Activated naive CD4-positive, alpha-beta T cell treated with anti-CD3 and anti-CD28 coated beads, Interleukin-2, amount 50 U/mL, for 24 hours (primary cell): Measurements from ENCODE around the gene PRKG1.

Source experiments
- H3K27ac Mint-ChIP-seq: one replicate; pipeline ENCODE4 v1.8.0; 2021; ENCODE audit warnings: mild to moderate bottlenecking, mixed read lengths
- H3K27me3 Mint-ChIP-seq: one replicate; pipeline ENCODE4 v1.8.0; 2021; ENCODE audit warnings: mixed read lengths
- H3K36me3 Mint-ChIP-seq: one replicate; pipeline ENCODE4 v1.8.0; 2021; ENCODE audit warnings: mixed read lengths
- H3K4me1 Mint-ChIP-seq: one replicate; pipeline ENCODE4 v1.8.0; 2021; ENCODE audit warnings: mixed read lengths
- H3K4me3 Mint-ChIP-seq: one replicate; pipeline ENCODE4 v1.8.0; 2021; ENCODE audit warnings: mild to moderate bottlenecking, mixed read lengths
- H3K9me3 Mint-ChIP-seq: one replicate; pipeline ENCODE4 v1.8.0; 2021; ENCODE audit warnings: mixed read lengths

Gene PRKG1

DNA sequence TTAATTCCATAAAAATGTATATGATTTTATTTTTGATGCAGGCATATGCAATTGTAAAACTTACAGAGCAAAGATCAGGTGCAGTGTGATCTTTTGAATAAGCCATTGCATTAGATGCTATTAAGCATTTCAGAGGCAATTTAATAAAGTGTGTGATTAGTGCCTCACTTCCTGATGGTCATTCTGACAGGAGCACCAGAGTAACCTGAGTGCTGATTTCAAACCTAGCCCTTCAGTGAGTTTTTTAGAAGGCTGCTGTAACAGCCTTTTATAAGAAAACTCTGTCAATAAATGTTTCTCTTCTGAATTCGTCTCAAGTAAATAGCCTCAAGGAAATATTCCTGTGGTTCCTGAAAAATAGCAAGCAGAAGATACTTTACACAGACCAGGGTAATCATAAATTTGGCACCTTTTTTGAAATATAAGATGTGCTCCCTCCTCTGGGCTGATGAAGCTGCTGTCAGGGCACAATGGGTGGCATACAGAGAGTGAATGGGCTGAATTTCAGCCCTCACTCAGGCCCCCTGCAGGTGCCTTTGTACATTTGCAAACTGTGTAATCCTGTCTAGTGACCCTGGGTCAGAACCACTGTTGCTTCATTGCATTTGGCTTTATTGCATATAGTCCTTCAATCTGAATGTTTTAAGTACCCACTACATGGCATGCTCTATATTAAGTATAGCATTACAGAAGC, 818.8 kb downstream of the PRKG1 start:
- H3K27me3 Mint-ChIP-seq = peaks cover 1% of the 10 kb centered on the region
- no peaks in the 10 kb centered on the region for H3K4me1 Mint-ChIP-seq
- H3K4me3 Mint-ChIP-seq = no peak overlapping the region
- H3K36me3 Mint-ChIP-seq = no peaks in the 10 kb centered on the region
- no peaks in the 10 kb centered on the region for H3K9me3 Mint-ChIP-seq
- H3K27ac Mint-ChIP-seq = no peak overlapping the region

DNA sequence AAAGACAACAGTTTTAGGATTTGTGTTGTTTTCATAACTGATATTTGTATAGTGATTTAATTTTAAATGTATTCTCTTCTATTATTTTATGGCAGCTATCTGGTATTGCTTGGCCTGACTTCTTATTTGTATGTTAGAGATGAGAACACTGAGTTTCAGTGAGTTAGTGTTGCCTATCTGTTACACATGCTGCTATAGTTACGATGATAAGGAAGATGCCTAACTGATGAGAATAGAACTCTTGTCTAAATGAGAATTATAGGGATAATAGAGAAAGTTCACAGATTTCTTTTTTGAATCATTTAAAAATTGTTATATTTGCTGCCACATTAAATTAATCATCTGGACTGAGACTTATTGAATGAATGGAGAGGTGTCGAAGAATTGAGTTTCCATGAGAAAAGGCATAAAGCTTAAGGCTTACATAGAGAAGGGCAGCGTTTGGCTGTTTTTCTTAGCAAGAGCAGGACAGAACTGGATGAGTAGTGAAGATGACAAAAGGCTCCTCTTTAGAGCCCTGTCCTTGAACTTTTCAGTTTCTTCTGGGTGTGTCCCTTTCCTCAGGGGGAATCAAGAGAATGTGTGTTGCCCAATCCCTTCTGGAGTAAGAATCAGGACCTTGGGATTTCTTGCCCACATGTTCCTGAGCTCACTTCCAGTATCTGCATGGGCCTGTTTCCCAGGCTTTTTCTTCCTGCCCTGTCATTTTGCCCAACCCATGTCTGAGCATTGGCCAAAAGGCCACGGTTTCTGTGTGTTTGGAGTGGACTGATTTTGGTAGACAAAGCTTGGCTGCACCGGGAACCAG, 820.7 kb downstream of the PRKG1 start:
- Mint-ChIP-seq H3K27ac (no peak overlapping the region), H3K9me3 (no peaks in the 10 kb centered on the region), H3K27me3 (peaks cover 1% of the 10 kb centered on the region), H3K4me3 (no peak overlapping the region), H3K36me3 (no peaks in the 10 kb centered on the region), H3K4me1 (no peaks in the 10 kb centered on the region)

DNA sequence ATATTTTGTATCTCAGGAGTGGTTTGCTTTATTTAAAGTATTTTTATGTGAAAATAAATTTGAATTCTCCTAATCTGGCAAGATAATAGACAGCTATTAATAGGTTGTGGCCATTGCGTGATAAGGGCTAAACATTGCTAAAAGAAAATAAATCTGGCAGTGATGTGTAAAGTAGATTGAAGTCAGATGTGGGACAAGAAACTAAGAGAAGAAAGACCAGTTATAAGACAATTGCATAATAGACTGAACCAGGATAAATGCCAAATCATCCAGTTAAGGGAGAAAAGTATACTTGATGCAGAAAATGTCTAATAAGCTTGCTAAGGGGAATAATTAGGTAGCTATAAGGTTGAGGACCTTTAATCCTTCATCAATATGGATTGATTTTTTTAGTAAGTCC, 822.6 kb downstream of the PRKG1 start:
- no peaks in the 10 kb centered on the region for H3K36me3 Mint-ChIP-seq
- H3K4me1 Mint-ChIP-seq = no peaks in the 10 kb centered on the region
- no peaks in the 10 kb centered on the region for H3K9me3 Mint-ChIP-seq
- no peak overlapping the region for H3K27ac Mint-ChIP-seq
- H3K4me3 Mint-ChIP-seq = no peak overlapping the region
- H3K27me3 Mint-ChIP-seq = peaks cover 1% of the 10 kb centered on the region

DNA sequence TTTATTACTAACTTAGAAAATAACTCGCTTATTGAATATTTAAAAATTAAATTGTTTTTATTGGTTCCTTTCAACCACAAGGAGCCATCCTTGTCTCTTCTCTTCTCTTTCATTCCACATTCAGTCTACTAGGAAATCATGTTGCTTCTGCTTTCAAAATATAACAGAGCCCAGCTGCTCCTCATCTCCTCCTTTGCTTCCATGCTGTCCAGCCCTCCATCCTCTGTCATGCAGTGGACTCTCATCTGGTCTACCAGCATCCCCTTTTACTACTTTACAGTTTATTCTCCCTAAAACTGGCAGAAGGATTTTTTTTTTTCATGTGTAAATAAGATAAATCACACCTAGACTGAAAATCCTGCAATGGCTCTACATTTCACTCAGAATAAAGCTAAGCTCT, 823.3 kb downstream of the PRKG1 start:
- Mint-ChIP-seq H3K4me3 (no peak overlapping the region), H3K4me1 (no peaks in the 10 kb centered on the region), H3K36me3 (no peaks in the 10 kb centered on the region), H3K27me3 (peaks cover 1% of the 10 kb centered on the region), H3K27ac (no peak overlapping the region), H3K9me3 (no peaks in the 10 kb centered on the region)

GRCh38 chr10:51900180-51900579, 825.9 kb downstream of the PRKG1 start:
- no peaks in the 10 kb centered on the region for H3K4me1 Mint-ChIP-seq
- no peak overlapping the region for H3K27ac Mint-ChIP-seq
- H3K4me3 Mint-ChIP-seq = no peak overlapping the region
- no peaks in the 10 kb centered on the region for H3K36me3 Mint-ChIP-seq
- H3K27me3 Mint-ChIP-seq = no peaks in the 10 kb centered on the region
- no peaks in the 10 kb centered on the region for H3K9me3 Mint-ChIP-seq

- Mint-ChIP-seq H3K9me3 (no peaks in the 10 kb centered on the region), H3K27me3 (no peaks in the 10 kb centered on the region), H3K27ac (no peak overlapping the region), H3K4me1 (no peaks in the 10 kb centered on the region), H3K4me3 (no peak overlapping the region), H3K36me3 (no peaks in the 10 kb centered on the region)
Measured at GRCh38 chr10:51903675-51904074, 829.4 kb downstream of the PRKG1 start.

GRCh38 chr10:51905032-51905431, 830.7 kb downstream of the PRKG1 start:
- Mint-ChIP-seq H3K9me3 (no peaks in the 10 kb centered on the region), H3K27me3 (peaks cover 2% of the 10 kb centered on the region), H3K4me1 (no peaks in the 10 kb centered on the region)

DNA sequence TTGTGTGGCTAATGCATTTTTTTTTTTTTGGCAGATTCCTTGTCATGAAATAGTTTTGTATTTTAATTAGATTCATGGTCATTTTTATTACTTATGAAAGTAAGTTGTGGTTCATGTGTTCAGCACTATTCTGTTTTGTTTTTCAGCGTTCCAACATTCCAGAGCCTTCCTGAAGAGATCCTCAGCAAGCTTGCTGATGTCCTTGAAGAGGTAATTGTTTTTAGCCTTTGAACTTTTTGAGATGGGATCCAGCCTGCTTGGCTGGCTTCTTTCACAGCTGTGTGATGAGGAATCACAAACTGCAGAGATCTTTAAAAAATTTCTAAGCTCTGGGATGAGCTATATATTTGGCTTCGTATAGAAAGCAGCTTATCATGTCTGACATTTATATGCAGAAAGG, 833.1 kb downstream of the PRKG1 start:
- peaks cover 2% of the 10 kb centered on the region for H3K27me3 Mint-ChIP-seq
- H3K4me1 Mint-ChIP-seq = no peaks in the 10 kb centered on the region
- H3K27ac Mint-ChIP-seq = no peak overlapping the region
- no peaks in the 10 kb centered on the region for H3K36me3 Mint-ChIP-seq
- H3K9me3 Mint-ChIP-seq = no peaks in the 10 kb centered on the region
- no peak overlapping the region for H3K4me3 Mint-ChIP-seq

More at GRCh38 chr10:51905032-51905431, 830.7 kb downstream of the PRKG1 start:
- Mint-ChIP-seq H3K36me3 (no peaks in the 10 kb centered on the region), H3K27ac (no peak overlapping the region), H3K4me3 (no peak overlapping the region)

DNA sequence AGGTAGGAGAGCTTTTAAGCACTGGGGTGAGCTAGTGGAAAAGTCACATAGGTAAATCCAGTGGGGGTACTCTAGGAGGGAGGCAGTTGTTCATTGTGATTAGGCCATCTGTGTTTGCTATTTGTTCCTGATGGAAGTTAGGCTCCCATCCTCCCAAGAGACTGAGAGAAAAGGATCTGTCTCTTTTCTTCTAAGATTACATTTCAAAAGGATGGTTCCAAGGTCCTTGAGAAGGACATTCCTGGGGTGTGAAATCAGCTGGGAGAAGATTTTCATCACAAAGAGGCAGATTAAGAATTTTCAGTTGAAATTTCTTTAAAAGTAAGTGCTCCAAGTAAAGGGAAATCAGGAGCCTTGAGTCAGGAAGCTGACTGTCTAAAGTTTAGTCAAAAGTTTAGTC, 835.9 kb downstream of the PRKG1 start:
- no peak overlapping the region for H3K4me3 Mint-ChIP-seq
- H3K9me3 Mint-ChIP-seq = no peaks in the 10 kb centered on the region
- peaks cover 3% of the 10 kb centered on the region for H3K27me3 Mint-ChIP-seq
- no peaks in the 10 kb centered on the region for H3K36me3 Mint-ChIP-seq
- no peak overlapping the region for H3K27ac Mint-ChIP-seq
- no peaks in the 10 kb centered on the region for H3K4me1 Mint-ChIP-seq

GRCh38 chr10:51910596-51910995, 836.3 kb downstream of the PRKG1 start:
- H3K27me3 Mint-ChIP-seq = peaks cover 3% of the 10 kb centered on the region
- no peaks in the 10 kb centered on the region for H3K36me3 Mint-ChIP-seq
- no peaks in the 10 kb centered on the region for H3K4me1 Mint-ChIP-seq
- H3K27ac Mint-ChIP-seq = no peak overlapping the region
- no peak overlapping the region for H3K4me3 Mint-ChIP-seq
- H3K9me3 Mint-ChIP-seq = no peaks in the 10 kb centered on the region

DNA sequence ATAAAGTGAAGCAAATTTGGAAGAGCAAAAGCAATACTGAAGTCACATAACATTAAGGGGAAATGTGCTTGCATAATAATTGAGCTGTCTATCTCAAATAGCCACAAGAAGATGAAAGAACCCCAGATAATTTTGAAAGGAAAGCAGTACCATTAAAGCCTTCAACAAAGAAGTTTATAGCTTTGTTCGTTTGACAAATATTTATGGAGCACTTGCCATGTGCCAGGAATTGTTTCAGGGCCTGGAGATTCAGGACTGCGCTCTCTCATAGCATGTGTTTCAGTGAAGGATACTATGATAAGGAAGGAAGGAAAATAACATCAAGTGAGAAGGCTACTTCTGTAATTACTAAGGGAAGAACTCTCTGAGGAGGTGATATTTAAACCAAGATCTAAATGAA, 837.4 kb downstream of the PRKG1 start:
- Mint-ChIP-seq H3K4me3 (no peak overlapping the region), H3K27ac (no peak overlapping the region), H3K36me3 (no peaks in the 10 kb centered on the region), H3K27me3 (peaks cover 3% of the 10 kb centered on the region), H3K4me1 (no peaks in the 10 kb centered on the region), H3K9me3 (no peaks in the 10 kb centered on the region)

DNA sequence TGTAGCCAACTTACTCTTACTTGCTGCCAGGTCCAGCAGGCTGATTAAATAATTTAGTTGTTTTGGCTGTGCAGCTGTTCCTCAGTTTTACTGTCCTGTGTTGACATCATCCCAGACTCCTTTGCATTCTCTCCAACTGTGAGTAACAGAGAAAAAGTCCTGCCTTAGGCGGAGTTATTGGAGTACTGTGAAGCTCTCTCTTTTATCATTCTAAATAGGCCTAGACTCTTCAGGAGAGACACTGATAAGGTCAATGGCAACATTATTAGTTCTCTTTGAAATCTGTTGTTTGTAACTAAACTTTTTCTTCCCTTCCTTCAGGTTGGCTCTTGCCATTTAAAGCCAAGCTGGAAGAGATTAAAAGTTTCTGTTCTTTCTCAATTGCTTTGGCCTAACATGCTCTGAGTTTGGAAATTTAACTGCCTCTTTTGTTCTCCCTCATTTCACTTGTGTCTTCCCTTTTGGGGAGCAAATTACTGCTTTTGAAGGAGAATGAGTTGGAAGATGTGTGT, 840.8 kb downstream of the PRKG1 start:
- H3K4me1 Mint-ChIP-seq = no peaks in the 10 kb centered on the region
- peaks cover 1% of the 10 kb centered on the region for H3K27me3 Mint-ChIP-seq
- no peak overlapping the region for H3K27ac Mint-ChIP-seq
- no peaks in the 10 kb centered on the region for H3K9me3 Mint-ChIP-seq
- H3K36me3 Mint-ChIP-seq = no peaks in the 10 kb centered on the region
- H3K4me3 Mint-ChIP-seq = no peak overlapping the region

- Mint-ChIP-seq H3K36me3 (no peaks in the 10 kb centered on the region), H3K27ac (no peak overlapping the region), H3K9me3 (no peaks in the 10 kb centered on the region), H3K4me3 (no peak overlapping the region), H3K4me1 (no peaks in the 10 kb centered on the region), H3K27me3 (no peaks in the 10 kb centered on the region)
Measured at GRCh38 chr10:51918440-51918839, 844.2 kb downstream of the PRKG1 start.

DNA sequence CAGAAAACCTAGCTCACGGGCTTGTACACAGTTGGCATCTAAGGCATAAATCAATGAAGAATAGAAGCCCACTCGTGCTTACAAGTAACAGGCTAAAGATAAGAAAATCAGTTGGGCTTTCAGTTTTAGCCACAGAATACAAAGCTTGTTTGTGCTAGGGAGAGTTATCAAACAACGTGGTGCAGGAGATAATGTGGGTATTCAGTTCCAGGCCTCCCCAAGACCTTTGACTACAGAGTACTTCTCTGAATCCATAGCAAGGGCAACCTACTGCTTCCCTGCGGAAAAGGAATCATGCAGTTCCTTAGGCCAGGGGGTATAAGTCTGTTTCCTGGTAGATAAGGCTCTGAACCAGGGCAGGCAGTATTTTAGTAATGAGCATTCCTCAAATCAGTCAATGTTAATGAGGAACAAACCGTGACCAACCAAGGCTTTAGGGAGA, 844.6 kb downstream of the PRKG1 start:
- H3K9me3 Mint-ChIP-seq = no peaks in the 10 kb centered on the region
- H3K4me1 Mint-ChIP-seq = no peaks in the 10 kb centered on the region
- no peaks in the 10 kb centered on the region for H3K27me3 Mint-ChIP-seq
- H3K36me3 Mint-ChIP-seq = no peaks in the 10 kb centered on the region
- no peak overlapping the region for H3K27ac Mint-ChIP-seq
- H3K4me3 Mint-ChIP-seq = no peak overlapping the region

- no peaks in the 10 kb centered on the region for H3K27me3 Mint-ChIP-seq
- H3K36me3 Mint-ChIP-seq = no peaks in the 10 kb centered on the region
- no peak overlapping the region for H3K27ac Mint-ChIP-seq
- H3K4me1 Mint-ChIP-seq = no peaks in the 10 kb centered on the region
- no peaks in the 10 kb centered on the region for H3K9me3 Mint-ChIP-seq
- no peak overlapping the region for H3K4me3 Mint-ChIP-seq
Measured at GRCh38 chr10:51920672-51921071, 846.4 kb downstream of the PRKG1 start.

- Mint-ChIP-seq H3K9me3 (no peaks in the 10 kb centered on the region), H3K27ac (no peak overlapping the region), H3K27me3 (peaks cover 2% of the 10 kb centered on the region), H3K4me1 (no peaks in the 10 kb centered on the region), H3K36me3 (no peaks in the 10 kb centered on the region), H3K4me3 (no peak overlapping the region)
Measured at GRCh38 chr10:51924359-51924758, 850.1 kb downstream of the PRKG1 start.
